IMR-90 (cell line): ENCODE results near the gene DNAJB12. TPM values are rescaled to one million over a fixed set of nuclear protein-coding genes. Genes with fewer than 3 reads are reported as not detected.

ENCODE experiments used
- ATAC-seq: fragments of 200-7000 bp; cut with Tn5 transposase; 2 replicates; pipeline ENCODE4 v1.9.1; 2020; ENCODE audit warnings: low read depth, mild to moderate bottlenecking, moderate library complexity
- BruUV-seq: library from RNA; stranded (reverse); fragments of 400-500 nt; replicated peaks from 2 replicates; lab custom pipeline; 2021; lab: Mats Ljungman, UMichigan
- CTCF ChIA-PET: fragments of 300-600 bp; formaldehyde crosslinking; extraction: SDS; loops from one replicate; lab custom pipeline; 2021; ENCODE audit warnings: antibody characterized with exemption; lab: Yijun Ruan, JAX
- POLR2A ChIA-PET: fragments of 300-600 bp; sonication (Branson Sonifier 250); formaldehyde crosslinking; loops from one replicate; lab custom pipeline; 2022; ENCODE audit warnings: antibody characterized with exemption; ENCODE audit not compliant: unreplicated experiment; lab: Charles Lee
- DNase-seq: peaks from one replicate; pipeline ENCODE4 v3.0.0; 2013
- H2AFZ ChIP-seq: replicated peaks from 2 replicates; pipeline ENCODE3; 2013; ENCODE audit warnings: low read length, mild to moderate bottlenecking; ENCODE audit not compliant: poor library complexity
- H2AK5ac ChIP-seq: 2 replicates; pipeline ENCODE4 v1.6.1; 2013; ENCODE audit warnings: low read depth, low read length, inconsistent platforms
- H2AK9ac ChIP-seq: replicated peaks from 2 replicates; pipeline ENCODE3; 2013; ENCODE audit warnings: mild to moderate bottlenecking, low read depth, low read length, moderate library complexity; ENCODE audit not compliant: poor library complexity
- H2BK120ac ChIP-seq: 2 replicates; pipeline ENCODE4 v1.6.1; 2013; ENCODE audit warnings: low read depth, low read length, inconsistent platforms
- H2BK15ac ChIP-seq: 3 replicates; pipeline ENCODE4 v1.6.1; 2013; ENCODE audit warnings: low read depth, low read length, inconsistent platforms
- H2BK20ac ChIP-seq: 2 replicates; pipeline ENCODE4 v1.6.1; 2013; ENCODE audit warnings: low read depth, mild to moderate bottlenecking, inconsistent platforms, low read length, moderate library complexity
- H2BK5ac ChIP-seq: 2 replicates; pipeline ENCODE4 v1.6.1; 2013; ENCODE audit warnings: mild to moderate bottlenecking, low read depth, low read length, inconsistent platforms; ENCODE audit not compliant: poor library complexity, severe bottlenecking
- H3K14ac ChIP-seq: replicated peaks from 2 replicates; pipeline ENCODE4 v1.6.1; 2013; ENCODE audit warnings: low read depth, low read length, inconsistent platforms
- H3K18ac ChIP-seq: 2 replicates; pipeline ENCODE4 v1.6.1; 2013; ENCODE audit warnings: low read depth, low read length, control low read depth
- H3K23ac ChIP-seq: 2 replicates; pipeline ENCODE4 v1.6.1; 2013; ENCODE audit warnings: low read depth, low read length, inconsistent platforms
- H3K27ac ChIP-seq: 2 replicates; pipeline ENCODE4 v1.5.1; 2013; ENCODE audit warnings: mild to moderate bottlenecking, control low read depth, low read length; ENCODE audit not compliant: insufficient read depth
- H3K27me3 ChIP-seq: 2 replicates; pipeline ENCODE4 v1.6.1; 2013; ENCODE audit warnings: low read length; ENCODE audit not compliant: control insufficient read depth, insufficient read depth
- H3K36me3 ChIP-seq: 2 replicates; pipeline ENCODE4 v1.6.1; 2013; ENCODE audit warnings: low read length, mixed read lengths; ENCODE audit not compliant: control insufficient read depth, insufficient read depth
- H3K4ac ChIP-seq: 2 replicates; pipeline ENCODE4 v1.6.1; 2013; ENCODE audit warnings: low read depth, low read length, inconsistent platforms
- H3K4me1 ChIP-seq: 2 replicates; pipeline ENCODE4 v1.6.1; 2013; ENCODE audit warnings: low read length, mixed read lengths; ENCODE audit not compliant: control insufficient read depth, insufficient read depth
- H3K4me2 ChIP-seq: 2 replicates; pipeline ENCODE4 v1.6.1; 2013; ENCODE audit warnings: low read depth, mild to moderate bottlenecking, control low read depth, low read length, moderate library complexity
- H3K4me3 ChIP-seq: 2 replicates; pipeline ENCODE4 v1.5.1; 2013; ENCODE audit warnings: low read depth, mild to moderate bottlenecking, control low read depth, low read length, moderate library complexity; ENCODE audit not compliant: insufficient read depth
- H3K56ac ChIP-seq: 2 replicates; pipeline ENCODE4 v1.6.1; 2013; ENCODE audit warnings: low read length, inconsistent platforms; ENCODE audit not compliant: insufficient read depth; ENCODE audit errors: extremely low read depth
- H3K79me1 ChIP-seq, 2 experiments: 2 replicates each; pipeline ENCODE4 v1.6.1; 2013; ENCODE audit warnings: low read length in 2 of 2, inconsistent platforms in 1 of 2, low read depth in 1 of 2
- H3K9ac ChIP-seq: 2 replicates; pipeline ENCODE4 v1.6.1; 2013; ENCODE audit warnings: low read depth, low read length, control low read depth
- H3K9me1 ChIP-seq: 2 replicates; pipeline ENCODE4 v1.6.1; 2013; ENCODE audit warnings: low read length, inconsistent platforms; ENCODE audit not compliant: insufficient read depth
- H3K9me3 ChIP-seq: 2 replicates; pipeline ENCODE4 v1.6.1; 2013; ENCODE audit warnings: low read length; ENCODE audit not compliant: control insufficient read depth, insufficient read depth
- H4K20me1 ChIP-seq: 2 replicates; pipeline ENCODE4 v1.6.1; 2013; ENCODE audit warnings: low read length, inconsistent platforms; ENCODE audit not compliant: insufficient read depth
- H4K5ac ChIP-seq: 2 replicates; pipeline ENCODE4 v1.6.1; 2013; ENCODE audit warnings: mild to moderate bottlenecking, low read depth, low read length, control low read depth
- H4K8ac ChIP-seq, 2 experiments: 2 replicates each; pipeline ENCODE4 v1.6.1; 2013; ENCODE audit warnings: low read depth in 2 of 2, low read length in 2 of 2, control low read depth in 1 of 2, inconsistent platforms in 1 of 2
- H4K91ac ChIP-seq: 2 replicates; pipeline ENCODE4 v1.6.1; 2013; ENCODE audit warnings: low read depth, low read length, inconsistent platforms; ENCODE audit not compliant: insufficient read depth
- MXI1 ChIP-seq: IDR thresholded peaks from 2 replicates; pipeline ENCODE4 v1.6.1; 2012; ENCODE audit warnings: low read depth, mild to moderate bottlenecking, low read length, moderate library complexity, borderline replicate concordance
- RAD21 ChIP-seq: IDR thresholded peaks from 2 replicates; pipeline ENCODE4 v1.6.1; 2012; ENCODE audit warnings: low read length, improper control_type of control experiment
- SMC3 ChIP-seq: fragments of 150-350 bp; IDR thresholded peaks from 2 replicates; pipeline ENCODE4 v1.6.1; 2016; ENCODE audit warnings: low read depth, mild to moderate bottlenecking, antibody characterized with exemption, low read length, moderate library complexity
- WGBS, 2 experiments: methylation state at CpG; one replicate each; pipeline versions ENCODE4 v1.1.5 to v1.1.7; 2013; ENCODE audit warnings: missing lambda C conversion rate in 2 of 2; ENCODE audit not compliant: insufficient read length in 1 of 2; ENCODE audit errors: extremely low coverage in 2 of 2; 5-methylcytosine and 5-hydroxymethylcytosine counted together
- dilution Hi-C: fragments of 300-500 bp; cut with HindIII; formaldehyde crosslinking; loops from one replicate; pipeline ENCODE4 v1.14.3; 2018; ENCODE audit warnings: low sequenced_read_pairs; ENCODE audit not compliant: unreplicated experiment
- in situ Hi-C: fragments of 300-500 bp; cut with MboI; formaldehyde crosslinking; loops from 3 replicates; pipeline ENCODE4 v1.14.3; 2019; ENCODE audit warnings: low sequenced_read_pairs, inconsistent platforms, mixed read lengths
- intact Hi-C: fragments of 100-400 bp; cut with micrococcal nuclease; formaldehyde crosslinking; loops from 2 replicates; pipeline ENCODE4 v1.10.0; 2022
- polyA plus RNA-seq, 3 experiments: library from polyadenylated mRNA; depleted of rRNA; stranded (reverse); fragments of >200 nt; gene quantifications; 2 replicates each; pipeline ENCODE4 v1.2.3, GENCODE V29; 2012; ENCODE audit warnings: low replicate concordance in 1 of 3
- total RNA-seq: library from RNA; depleted of rRNA; stranded (reverse); fragments of >200 nt; gene quantifications from 2 replicates; pipeline ENCODE4 v1.2.3, GENCODE V29; 2012
- TF ChIP-seq, protein P1 (sequence below): conservative IDR thresholded peaks from 2 replicates; pipeline ENCODE4 v1.5.1; 2012; ENCODE audit warnings: mild to moderate bottlenecking, low read depth, low read length, improper control_type of control experiment

Gene DNAJB12
- total and polyA plus RNA-seq, 2 of the 4 experiments (the other 2 are of a cell fraction) = 18.3 to 24.0 TPM

DNA sequence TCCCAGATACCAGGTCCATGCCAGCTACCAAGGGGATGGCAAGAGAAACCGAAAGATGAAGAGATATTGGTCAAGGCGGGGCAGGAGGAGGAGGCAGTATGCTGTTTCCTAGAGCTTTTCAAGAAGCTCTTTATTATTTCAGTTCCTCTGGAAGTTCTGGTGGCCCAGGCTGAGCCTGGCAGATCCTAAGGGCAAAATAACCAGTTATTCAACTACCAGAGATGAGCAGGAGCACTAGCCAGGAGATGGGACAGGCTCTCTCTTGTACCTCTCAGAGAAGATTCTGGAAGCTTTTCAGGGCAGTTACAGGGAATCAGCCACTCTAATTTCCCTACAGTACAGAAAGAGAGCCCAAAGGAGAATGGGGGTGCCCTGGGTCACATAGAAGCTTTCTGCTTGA is 5.3 kb downstream of the DNAJB12 start:
- Histone ChIP-seq H3K27ac (no peak overlapping the region), H3K9ac (no peak overlapping the region), H3K9me3 (no peaks in the 10 kb centered on the region), H3K18ac (no peak overlapping the region), H2AK9ac (no peak overlapping the region), H2AFZ (no peak overlapping the region), H2BK20ac (no peak overlapping the region), H2BK5ac (no peak overlapping the region), H3K4ac (no peak overlapping the region), H4K5ac (no peak overlapping the region), H4K91ac (no peak overlapping the region), H2AK5ac (no peak overlapping the region), H4K20me1 (peaks cover 27% of the 10 kb centered on the region; the same call in 1 of the 2 replicates), H3K4me1 (peaks cover 6% of the 10 kb centered on the region), H2BK120ac (no peak overlapping the region), H4K8ac (no peak overlapping the region), H3K9me1 (peaks cover 9% of the 10 kb centered on the region; the same call in 1 of the 2 replicates), H3K79me1 (peaks cover 37 to 70% of the 10 kb centered on the region in 2 experiments), H2BK15ac (no peak overlapping the region), H3K4me3 (no peak overlapping the region), H3K56ac (no peak overlapping the region), H3K36me3 (peaks cover 19% of the 10 kb centered on the region), H3K4me2 (no peak overlapping the region), H3K23ac (no peak overlapping the region), H3K14ac (no peak overlapping the region), H3K27me3 (no peaks in the 10 kb centered on the region)
- ChIA-PET CTCF (no interaction called here), POLR2A (no interaction called here)
- in situ Hi-C loops = no loop called here
- DNase-seq (no peak), ATAC-seq (no peak)
- no CpG with 5 or more reads among the region's 2 CpGs for WGBS, 2 experiments
- TF ChIP-seq MXI1 = no peak
- TF ChIP-seq, protein P1, sequence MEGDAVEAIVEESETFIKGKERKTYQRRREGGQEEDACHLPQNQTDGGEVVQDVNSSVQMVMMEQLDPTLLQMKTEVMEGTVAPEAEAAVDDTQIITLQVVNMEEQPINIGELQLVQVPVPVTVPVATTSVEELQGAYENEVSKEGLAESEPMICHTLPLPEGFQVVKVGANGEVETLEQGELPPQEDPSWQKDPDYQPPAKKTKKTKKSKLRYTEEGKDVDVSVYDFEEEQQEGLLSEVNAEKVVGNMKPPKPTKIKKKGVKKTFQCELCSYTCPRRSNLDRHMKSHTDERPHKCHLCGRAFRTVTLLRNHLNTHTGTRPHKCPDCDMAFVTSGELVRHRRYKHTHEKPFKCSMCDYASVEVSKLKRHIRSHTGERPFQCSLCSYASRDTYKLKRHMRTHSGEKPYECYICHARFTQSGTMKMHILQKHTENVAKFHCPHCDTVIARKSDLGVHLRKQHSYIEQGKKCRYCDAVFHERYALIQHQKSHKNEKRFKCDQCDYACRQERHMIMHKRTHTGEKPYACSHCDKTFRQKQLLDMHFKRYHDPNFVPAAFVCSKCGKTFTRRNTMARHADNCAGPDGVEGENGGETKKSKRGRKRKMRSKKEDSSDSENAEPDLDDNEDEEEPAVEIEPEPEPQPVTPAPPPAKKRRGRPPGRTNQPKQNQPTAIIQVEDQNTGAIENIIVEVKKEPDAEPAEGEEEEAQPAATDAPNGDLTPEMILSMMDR = no peak
- TF ChIP-seq RAD21 = no peak
- no peak for TF ChIP-seq SMC3
- no TSS peak for BruUV-seq
- dilution Hi-C loops = no loop called here
- intact Hi-C loops = no loop called here
